Amniotic stem cell (primary cell): Measurements from ENCODE around the gene RNASEH2B.
A peak's percentile ranks its signal among the peaks of the same experiment; 100 is the strongest.

Experiments used
- DNase-seq: peaks from one replicate; lab custom pipeline; 2025; lab: John Stamatoyannopoulos, UW

Gene RNASEH2B

DNA sequence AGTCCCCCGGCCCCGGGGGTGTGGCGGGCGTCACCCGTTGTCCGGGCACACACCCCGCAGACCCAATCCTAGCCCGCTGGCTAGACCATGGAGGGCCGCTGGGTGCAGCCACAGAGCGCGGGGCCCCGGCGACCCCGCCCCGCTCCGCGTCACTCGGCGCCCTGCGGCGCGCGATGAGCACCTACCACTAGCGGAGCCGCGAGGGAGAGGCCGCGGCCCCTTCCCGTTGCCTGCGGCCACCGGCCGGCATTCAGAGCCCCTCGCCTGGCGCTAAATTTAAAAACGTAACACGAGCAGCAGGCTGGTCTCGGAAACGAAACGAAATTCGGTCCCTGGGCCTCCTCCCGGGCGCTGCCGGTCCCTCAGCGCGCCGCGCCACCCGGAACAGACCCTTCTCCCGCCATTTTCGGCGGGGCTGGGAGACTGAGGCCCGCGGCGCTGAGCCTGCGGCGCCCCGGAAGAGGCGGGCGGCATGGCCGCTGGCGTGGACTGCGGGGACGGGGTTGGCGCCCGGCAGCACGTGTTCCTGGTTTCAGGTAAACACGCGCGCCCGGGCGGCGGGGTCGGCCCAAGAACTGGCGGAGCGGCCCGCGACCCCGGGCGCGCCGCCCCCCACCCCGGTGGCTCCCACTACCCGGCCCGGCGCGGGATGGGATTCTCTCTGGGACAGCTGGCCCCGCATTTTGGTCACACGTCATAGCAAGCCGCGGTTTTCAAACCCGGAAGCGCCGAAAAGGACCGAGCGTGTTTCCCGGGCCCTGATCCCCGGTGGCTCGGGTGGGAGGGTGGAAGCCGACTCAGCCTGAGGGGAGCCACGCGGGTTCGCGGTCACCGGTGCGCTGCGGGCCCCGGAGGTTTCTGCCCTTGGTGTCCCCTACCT, at the start of gene RNASEH2B:
TSS of gene RNASEH2B (plus strand) at position 187 of the 880 bp plus-strand sequence. CDS start at position 473, 286 bp downstream.
- DNase-seq, result peak; percentile 24

GRCh38 chr13:50864492-50864891, 45.1 kb upstream of the RNASEH2B start:
- DNase-seq, result no peak

DNA sequence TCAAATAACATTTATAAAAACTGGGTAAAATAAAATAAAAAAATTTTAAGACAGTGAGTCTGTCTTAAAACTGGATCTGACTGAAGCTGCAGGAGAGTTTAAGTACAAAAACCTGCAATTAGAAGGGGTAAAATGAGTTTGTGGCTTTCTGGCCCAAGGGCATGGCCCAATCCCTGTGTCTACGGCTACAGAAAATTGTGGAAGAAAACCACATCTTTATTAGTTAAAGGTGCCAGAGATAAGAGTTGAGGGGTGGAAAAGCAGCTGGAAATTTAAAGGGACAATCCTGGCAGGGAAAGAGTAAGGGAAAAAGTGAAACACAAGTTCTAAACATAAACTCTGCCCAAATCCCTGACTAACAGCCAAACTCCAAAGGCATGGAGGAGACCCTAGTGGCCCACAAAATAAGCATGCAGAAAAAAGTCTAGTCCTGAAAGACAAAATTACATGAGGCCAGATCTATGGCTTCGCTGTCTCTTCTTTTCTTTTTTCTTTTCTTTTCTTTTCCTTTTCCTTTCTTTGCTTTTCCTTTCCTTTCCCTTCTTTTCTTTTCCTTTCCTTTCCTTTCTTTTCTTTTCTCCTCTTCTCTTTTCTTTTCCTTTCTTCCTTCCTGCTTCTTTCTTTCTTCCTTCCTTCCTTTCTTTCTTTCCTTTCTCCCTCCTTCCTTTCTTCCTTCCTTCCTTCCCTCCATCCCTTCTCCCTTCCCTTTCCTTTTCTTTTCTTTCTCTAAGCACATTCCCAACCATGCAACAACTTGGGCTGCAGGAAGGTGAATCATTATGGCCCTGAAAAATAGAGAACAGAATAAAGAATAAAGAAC, 42.6 kb upstream of the RNASEH2B start:
- no peak for DNase-seq

DNA sequence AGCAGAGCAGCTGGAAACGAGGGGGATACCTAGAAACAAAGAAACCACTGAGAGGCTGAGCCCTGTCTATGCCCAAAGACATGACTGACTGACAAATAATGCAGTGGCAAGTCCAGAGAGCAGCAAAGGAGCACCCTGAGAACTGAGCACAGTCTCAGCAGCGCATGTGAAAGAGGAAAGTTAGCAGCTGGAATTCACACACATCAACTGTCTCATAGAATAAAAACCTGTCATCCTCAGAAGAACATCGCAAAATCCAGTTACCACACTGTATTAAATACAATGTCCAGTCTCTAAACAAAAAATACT, 42.0 kb upstream of the RNASEH2B start:
- DNase-seq, result no peak

DNA sequence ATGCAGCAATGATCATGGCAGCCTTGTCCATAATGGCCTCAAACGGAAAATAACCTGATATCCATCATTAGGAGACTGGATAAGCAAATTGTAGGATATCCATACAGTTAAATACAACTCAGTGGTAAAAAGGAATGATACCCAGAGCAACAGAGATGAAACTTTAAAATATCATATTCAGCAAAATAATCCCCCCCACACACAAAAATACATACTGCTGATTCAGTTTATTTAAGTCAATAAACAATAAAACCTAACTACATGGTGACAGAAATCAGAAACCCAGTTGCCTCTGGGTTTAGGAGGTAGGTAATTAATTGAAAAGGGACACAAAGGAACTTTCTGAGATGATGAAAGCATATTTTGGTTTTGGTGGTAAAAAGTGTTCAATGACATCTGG, 38.2 kb upstream of the RNASEH2B start:
- no peak for DNase-seq

GRCh38 chr13:50873467-50873866, 36.1 kb upstream of the RNASEH2B start:
- no peak for DNase-seq

- no peak for DNase-seq
These were observed 35.6 kb upstream of the RNASEH2B start for GRCh38 chr13:50873991-50874390.

GRCh38 chr13:50882816-50883435, 26.7 kb upstream of the RNASEH2B start:
- DNase-seq, result no peak

- DNase-seq, result no peak
These were observed 25.9 kb upstream of the RNASEH2B start for GRCh38 chr13:50883728-50884127.

DNA sequence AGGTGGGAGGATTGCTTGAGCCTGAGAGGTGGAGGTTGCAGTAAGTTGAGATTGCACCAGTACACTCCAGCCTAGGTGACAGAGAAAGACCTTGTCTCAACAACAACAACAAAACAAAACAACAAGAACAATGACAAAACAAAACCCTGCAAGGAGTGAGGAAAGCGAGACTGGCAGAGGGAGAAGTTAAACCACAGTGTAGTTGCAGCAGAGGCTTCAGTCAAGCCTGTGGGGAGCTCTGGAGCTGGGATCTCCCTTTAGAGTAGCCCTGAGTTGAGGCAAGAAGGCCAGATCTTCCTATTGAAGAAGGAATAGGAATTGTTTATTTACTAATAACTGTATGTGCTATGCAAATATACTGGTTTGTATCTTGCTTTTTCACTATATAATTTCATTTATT, 25.3 kb upstream of the RNASEH2B start:
- no peak for DNase-seq

GRCh38 chr13:50887151-50887550, 22.4 kb upstream of the RNASEH2B start:
- DNase-seq, result no peak

DNA sequence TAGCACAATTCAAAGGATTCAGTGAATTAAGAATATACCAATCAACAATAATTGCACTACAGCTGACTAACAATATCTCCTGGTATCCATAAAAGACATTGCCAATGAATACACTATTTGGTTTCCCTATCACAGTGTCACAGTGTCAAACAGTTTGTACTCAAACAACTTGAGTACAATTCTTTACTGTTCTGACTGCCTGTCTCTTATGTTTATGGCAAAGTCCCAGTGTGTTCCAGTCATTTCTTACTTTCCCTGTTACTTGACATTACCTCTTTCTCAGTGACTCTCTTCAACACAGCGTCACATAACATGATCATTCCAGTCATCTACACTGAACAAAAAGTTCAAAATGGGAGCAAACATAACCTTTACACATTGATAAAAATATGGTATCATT, 21.2 kb upstream of the RNASEH2B start:
- DNase-seq, result no peak

GRCh38 chr13:50889317-50889716, 20.3 kb upstream of the RNASEH2B start:
- no peak for DNase-seq

- no peak for DNase-seq
These were observed 18.4 kb upstream of the RNASEH2B start for GRCh38 chr13:50891206-50891605.

DNA sequence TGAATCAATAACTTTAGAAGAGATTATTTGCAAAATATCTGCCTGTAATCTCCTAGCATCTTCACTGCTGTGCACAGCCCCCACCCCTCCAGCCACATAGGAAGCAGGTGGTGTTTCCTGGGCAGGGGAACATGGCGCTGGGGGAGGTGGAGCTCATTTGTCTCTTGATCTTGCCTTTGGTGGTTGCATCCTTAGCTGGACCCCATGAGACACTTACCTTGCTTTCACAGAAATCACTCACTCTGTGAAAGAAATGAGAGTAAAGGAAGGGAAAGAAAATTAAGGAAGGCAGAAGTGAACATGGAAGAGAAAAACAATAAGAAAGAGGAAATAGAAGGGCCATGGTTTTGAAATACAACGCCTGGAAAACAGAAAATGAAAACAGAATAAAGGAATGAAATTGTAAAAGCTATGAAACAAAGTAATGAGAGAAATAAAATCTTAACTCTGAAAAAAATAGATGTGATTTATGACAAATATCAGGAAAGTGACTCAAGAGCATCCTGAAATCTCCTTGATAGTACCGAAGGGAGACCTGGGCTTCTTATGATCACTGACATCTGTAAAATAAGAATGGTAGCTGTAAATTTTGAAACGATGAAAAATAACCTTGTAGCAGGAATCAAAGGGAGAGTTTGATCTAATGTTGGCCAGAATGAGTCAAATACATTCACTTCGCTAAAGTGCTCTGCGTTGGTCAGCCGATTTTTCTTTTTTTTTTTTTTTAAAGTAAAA, 17.2 kb upstream of the RNASEH2B start:
- DNase-seq, result no peak

DNA sequence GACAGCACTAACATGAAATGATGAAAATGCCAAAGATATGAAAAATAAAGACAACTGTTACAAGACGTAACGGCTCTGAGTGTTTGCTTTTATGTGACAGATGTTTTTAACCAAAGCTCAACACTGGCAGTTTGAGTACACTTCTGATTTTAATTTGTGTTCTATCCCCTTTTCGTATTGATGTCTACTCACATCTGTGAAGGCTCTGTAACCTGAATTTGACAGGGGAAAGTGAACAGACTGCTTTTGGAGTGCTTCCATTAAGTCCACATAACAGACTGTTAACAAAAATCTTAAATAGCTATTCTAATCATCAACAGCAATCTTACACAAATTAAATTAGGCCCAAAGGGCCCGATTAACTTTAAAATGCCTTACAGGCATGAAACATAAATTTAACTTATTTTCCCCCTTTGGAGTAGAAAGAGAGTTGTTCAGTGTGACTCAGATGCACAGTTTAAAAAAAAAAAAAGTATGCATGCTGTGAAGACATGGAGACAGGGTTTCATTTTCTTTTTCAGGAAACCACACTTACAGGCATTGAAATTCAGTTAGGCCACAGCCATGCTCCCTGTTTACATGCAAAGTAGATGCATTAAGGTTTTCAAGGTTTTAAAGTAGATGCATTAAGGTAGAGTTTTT, 16.3 kb upstream of the RNASEH2B start:
- no peak for DNase-seq

GRCh38 chr13:50894012-50894411, 15.6 kb upstream of the RNASEH2B start:
- DNase-seq, result no peak

DNA sequence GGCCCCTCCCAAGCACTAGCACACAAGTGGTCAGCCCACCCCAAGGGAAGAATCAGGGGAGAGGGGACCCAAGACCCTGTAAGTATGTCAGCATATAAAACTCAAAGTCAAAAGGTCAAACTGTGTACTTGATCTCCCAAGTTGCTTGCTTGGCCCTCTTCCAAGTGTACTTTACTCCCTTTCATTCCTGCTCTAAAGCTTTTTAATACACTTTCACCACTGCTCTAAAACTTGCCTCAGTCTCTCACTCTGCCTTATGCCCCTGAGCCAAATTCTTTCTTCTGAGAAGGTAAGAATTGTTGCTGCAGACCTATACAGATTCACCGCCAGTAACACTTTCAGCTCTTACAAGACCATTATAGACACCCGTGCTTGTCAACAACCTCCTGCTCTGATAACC, 15.1 kb upstream of the RNASEH2B start:
- DNase-seq, result no peak

DNA sequence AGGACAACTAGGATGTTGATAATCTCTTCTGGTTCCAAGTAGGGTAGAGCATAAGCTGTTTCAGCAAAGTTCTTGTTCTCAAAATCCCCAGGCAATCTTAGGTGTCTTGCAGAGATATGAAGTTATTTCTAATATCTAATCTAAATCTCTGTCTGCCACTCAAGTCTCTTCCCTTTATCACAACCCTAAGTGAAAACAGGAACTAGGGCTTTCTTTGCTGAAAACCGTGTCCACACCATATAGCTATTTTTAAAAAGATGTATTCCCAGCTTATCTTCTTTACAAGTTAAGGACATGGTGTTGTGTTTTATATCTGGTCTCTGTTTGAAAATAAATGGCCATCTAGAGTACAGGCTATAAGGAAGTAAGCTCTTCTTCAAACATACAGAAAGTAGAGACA, 11.3 kb upstream of the RNASEH2B start:
- DNase-seq, result no peak

GRCh38 chr13:50901701-50902100, 7.9 kb upstream of the RNASEH2B start:
- no peak for DNase-seq

DNA sequence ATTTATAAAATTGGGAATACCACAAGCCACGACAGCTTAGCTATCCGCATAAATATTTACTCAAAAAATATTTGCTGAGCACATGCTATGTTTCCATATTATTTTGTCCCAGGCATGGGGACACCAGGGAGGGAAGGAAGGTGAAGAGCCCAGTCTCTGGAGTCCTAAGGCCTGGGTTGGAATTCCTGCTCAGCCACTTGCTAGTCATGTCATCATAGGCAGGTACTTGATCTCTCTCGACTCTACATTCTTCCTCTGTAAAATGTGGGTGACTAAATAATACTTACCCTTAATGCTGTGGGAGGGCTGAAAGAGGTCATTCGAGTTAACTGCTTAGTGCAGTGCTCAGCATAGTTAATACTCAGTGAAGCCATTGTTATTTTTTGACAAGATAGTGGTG, 4.3 kb upstream of the RNASEH2B start:
- DNase-seq, result no peak

DNA sequence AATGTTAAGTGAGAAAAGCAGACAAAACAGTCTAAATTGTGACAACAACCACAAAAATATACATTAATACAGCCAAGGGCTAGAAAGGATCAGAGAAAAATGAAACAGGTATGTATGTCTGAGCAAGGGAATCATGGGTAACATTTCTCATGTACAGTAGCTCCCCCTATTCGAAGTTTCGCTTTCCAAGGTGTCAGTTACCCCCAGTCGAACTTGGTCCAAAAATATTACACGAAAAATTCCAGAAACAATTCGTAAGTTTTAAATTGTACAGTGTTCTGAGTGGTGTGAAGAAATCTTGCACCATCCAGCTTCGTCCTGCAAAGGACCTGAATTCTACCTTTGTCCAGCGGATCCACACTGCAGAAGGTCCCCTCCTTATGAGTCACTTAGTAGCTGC, 1.8 kb upstream of the RNASEH2B start:
- DNase-seq, result no peak
